GM19239 (cell line): ENCODE measurements around the gene CCDC12.

Experiments
- DNase-seq: peaks from one replicate; pipeline ENCODE4 v3.0.0; 2011; ENCODE audit warnings: low spot score; ENCODE audit not compliant: insufficient read length
- FAIRE-seq: peaks from 2 replicates; lab custom pipeline; 2011; peaks lifted over from hg19 to GRCh38; lab: Jason Lieb, UNC

The CCDC12 gene

GRCh38 chr3:46960835-46961234 lies 15.7 kb downstream of the CCDC12 start:
- no peak for DNase-seq
- no peak for FAIRE-seq

GRCh38 chr3:46960081-46960701 lies 16.4 kb downstream of the CCDC12 start:
- peak; percentile 21 for FAIRE-seq
- DNase-seq: no peak

GRCh38 chr3:46959161-46959511 lies 17.4 kb downstream of the CCDC12 start:
- FAIRE-seq: no peak
- no peak for DNase-seq

- DNase-seq: no peak
- FAIRE-seq: no peak
These were observed 17.9 kb downstream of the CCDC12 start for GRCh38 chr3:46958467-46959160.

DNA sequence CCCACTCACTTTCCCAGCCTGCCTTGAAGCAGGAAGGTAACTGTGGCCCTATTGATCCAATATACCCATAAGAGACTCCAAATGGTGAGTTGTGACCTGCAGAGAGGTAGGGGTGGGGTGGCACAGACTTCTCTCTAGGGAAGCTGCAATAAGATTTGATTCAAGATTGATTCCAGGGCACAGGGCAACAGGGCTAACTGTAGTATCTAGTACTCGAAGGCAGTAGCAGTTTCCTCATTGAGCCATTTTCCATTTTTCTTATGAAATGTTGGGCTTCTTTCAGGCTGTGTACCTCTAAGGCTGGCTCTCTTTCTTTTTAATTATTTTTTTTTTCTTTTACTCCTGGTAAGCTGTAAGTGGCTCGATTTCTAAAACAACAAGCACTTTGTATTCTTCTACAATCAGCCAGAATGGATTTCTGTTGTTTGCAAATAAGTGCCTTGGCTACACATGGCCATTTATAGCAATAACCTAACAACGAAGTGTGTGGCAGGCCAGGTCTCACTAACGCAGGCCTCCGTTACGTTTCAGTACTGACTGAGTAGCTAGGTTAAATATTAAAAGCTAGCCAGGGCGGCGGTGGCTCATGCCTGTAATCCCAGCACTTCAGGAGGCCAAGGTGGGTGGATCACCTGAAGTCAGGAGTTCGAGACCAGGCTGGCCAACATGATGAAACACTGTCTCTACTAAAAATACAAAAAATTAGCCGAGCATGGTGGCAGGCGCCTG lies 19.3 kb downstream of the CCDC12 start:
- FAIRE-seq: no peak
- DNase-seq: no peak

DNA sequence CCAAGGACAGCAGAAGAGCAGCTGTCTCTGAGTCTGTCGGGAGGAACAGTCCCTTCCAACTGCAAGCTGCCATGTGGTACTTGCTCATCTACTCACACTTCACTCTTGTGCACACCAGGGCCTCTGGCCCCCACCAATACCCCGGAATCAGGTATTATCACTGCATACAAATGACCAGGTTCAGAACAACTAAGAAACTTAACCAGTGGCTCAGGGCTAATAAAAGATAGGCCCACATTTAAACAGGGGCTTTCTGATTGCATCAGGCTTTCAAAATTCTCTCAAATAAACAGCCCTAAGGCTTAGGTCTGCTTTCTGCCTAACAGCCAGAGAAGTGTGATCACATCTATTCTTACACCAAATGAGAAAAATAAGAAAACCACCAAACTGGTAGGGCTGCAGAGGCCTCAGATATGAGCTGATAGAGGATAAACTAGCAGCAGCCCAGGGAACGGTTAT lies 20.7 kb downstream of the CCDC12 start:
- FAIRE-seq: no peak
- no peak for DNase-seq

- FAIRE-seq (no peak), DNase-seq (no peak)
These were observed 21.4 kb downstream of the CCDC12 start for GRCh38 chr3:46955157-46955556.

DNA sequence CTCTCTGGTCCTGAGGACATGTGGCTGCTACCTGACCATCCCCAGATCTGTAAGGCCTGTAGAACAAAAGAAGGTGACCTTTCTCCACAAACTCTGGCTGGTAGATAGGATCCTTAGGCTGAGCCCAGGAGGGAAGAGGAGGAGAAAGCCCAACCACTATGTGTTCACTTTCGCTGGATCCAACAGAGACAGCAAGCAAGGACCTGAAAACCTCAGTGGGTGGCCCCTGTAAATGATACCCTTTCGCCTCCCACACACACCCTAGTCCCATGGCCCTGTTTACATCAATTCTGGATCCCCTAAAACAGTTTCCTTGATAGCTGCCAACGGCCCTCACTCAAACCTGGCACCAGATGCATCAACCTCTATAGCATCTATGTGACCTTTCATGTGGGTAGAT lies 22.4 kb downstream of the CCDC12 start:
- FAIRE-seq (peak; percentile 88), DNase-seq (no peak)

GRCh38 chr3:46953234-46954010 lies 23.1 kb downstream of the CCDC12 start:
- DNase-seq: no peak
- FAIRE-seq: peak; percentile 94

DNA sequence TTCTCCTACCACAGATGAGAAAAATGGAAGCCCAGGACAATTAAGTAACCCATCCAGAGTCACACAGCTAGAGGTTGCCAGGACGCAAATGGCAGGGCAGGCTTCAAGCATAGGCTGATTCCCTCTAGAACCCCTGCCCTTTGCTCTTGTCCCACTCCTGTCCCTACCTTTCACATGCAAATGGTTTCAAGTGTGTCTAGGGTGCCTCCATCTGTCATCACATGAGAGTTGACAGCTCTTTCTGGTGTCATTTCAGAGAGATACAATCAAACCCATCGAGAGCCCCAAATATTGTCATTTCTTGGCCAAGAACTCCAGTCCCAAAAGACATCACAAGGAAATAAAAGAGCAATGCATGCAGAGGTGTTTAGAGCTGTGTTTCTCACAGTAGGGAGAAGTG lies 23.7 kb downstream of the CCDC12 start:
- DNase-seq: no peak
- FAIRE-seq: no peak

GRCh38 chr3:46950650-46951241 lies 25.8 kb downstream of the CCDC12 start:
- DNase-seq: no peak
- FAIRE-seq: no peak

DNA sequence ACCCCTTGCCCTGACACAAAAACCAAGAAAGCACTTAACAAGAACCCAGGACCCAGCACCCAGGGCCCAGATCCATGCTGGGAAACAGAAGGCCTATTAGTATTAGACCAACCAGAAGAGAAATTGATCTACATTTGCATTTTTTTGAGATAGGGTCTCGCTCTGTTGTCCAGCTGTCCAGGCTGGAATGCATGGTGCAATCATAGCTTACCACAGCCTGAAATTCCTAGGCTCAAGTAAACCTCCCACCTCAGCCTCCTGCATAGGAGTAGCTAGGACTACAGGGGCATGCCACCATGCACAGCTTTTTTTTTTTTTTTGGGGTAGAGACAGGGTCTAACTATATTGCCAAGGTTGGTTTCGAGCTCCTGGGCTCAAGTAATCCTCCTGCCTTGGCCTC lies 26.4 kb downstream of the CCDC12 start:
- FAIRE-seq (no peak), DNase-seq (no peak)

GRCh38 chr3:46948830-46949671 lies 27.5 kb downstream of the CCDC12 start:
- peak; percentile 96 for FAIRE-seq
- no peak for DNase-seq

- FAIRE-seq (peak; percentile 33), DNase-seq (no peak)
These were observed 28.4 kb downstream of the CCDC12 start for GRCh38 chr3:46947981-46948791.

DNA sequence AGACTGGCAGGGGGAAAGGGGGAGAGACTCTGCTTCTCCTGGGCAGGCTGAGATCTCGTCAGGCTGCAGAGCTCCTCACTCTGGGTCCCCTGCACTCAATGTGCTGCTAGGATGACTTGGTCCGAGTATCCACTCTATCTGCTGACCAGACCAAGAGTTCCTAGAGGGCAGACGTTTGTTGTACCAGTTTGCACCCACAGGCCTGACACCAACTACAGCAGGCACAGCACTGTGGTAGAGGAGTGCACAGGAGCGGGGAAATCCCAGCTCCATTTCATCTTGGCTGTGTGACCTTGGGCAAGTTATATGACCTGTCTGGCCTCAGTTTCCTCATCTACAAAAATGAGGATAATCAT lies 29.0 kb downstream of the CCDC12 start:
- no peak for FAIRE-seq

DNA sequence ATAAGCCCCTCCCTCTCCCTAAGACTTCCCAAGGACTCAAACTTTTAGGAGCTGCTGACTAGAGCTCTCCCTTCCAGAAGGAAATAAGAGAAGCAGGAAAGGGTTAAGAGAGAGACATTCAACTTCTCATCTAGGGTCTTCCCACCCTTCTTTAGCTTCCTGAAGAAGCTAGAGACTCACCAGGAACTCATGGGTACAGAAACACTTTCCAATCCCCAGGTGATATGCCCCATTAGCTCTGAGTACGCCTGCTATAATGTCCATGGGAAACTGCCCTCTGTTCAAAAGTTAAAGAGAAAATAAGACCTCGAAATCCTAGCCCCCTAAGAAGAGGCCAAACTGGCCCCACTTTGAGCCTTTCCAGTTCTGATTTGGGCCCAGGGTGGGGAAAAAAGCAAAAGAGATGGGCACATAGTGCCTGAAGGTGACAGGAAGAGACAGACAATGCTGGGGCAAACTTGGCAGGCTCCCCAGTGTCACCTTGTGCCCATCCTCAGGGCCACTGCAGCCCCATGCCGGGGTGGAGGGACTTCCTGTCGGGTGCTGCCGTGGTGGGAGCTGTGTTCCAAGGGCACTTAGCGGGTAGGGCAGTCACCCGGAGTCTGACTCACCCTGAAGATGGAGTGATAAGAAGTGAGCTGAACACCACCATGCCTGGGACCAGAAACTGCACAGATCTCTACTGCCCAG lies 29.5 kb downstream of the CCDC12 start:
- DNase-seq (no peak), FAIRE-seq (peak; percentile 23)

More for the DNA sequence above, 29.0 kb downstream of the CCDC12 start:
- no peak for DNase-seq

GRCh38 chr3:46946416-46946815 lies 30.1 kb downstream of the CCDC12 start:
- DNase-seq (no peak), FAIRE-seq (no peak)

DNA sequence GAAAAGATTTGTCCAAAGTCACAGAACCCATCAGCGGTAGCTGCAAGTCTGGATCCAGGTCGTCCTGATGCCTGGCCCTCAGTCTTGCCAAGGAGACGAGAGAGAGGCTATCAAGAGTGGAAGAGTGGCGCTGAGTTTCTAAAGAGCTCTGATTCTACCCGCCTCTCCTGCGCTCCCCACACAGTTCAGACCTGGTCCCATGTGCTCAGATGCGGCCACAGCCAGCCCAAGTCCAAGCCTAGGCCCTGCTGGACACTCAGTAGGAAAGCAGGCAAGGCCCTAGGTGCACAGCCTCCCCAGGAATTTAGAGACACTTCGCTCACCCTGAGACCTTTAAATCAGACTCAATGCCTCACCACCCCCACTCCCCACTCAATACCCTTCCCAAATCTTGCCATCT lies 32.4 kb downstream of the CCDC12 start:
- DNase-seq (no peak), FAIRE-seq (no peak)
